ENCODE results near the gene FAM227B. TPM values are rescaled to one million over a fixed set of nuclear protein-coding genes. Genes with fewer than 3 reads are reported as not detected.
A peak's percentile ranks its signal among the peaks of the same experiment; 100 is the strongest.
"Not testable (repeated sequence)": the region's sequence is repeated elsewhere in the genome, so short reads cannot be mapped to it uniquely, and the experiment has no call there.

Gene FAM227B
- total and polyA plus RNA-seq, 2 donors (not counting 1 experiment from before 2014, with no cell fraction given) = 2.7 to 9.7 TPM

- H3K4me1 ChIP-seq (ENCODE audit: control insufficient read depth, extremely low read depth, insufficient read depth, low read length); H3K27me3 ChIP-seq (ENCODE audit: control insufficient read depth, insufficient read depth, low read length); H3K36me3 ChIP-seq (ENCODE audit: control insufficient read depth, insufficient read depth, low read length); H3K79me2 ChIP-seq (ENCODE audit: control insufficient read depth, insufficient read depth, low read length); H3K9me3 ChIP-seq (ENCODE audit: control insufficient read depth, insufficient read depth, low read depth, low read length); H4K20me1 ChIP-seq (ENCODE audit: control insufficient read depth, extremely low read depth, insufficient read depth, low read length); H3K27ac ChIP-seq (ENCODE audit: insufficient read depth, low read length); H2AFZ ChIP-seq (ENCODE audit: low read length); H3K4me3 ChIP-seq (replicated peaks in 1 of 4; ENCODE audit: control extremely low read depth in 1 of 4, insufficient read depth in 1 of 4, low read depth in 3 of 4, low read length in 4 of 4); H3K9ac ChIP-seq (ENCODE audit: insufficient read depth, low read length); DNase-seq (ENCODE audit: low read depth in 2 of 2): not testable (repeated sequence)
- H3K4me2 ChIP-seq (ENCODE audit: extremely low read depth, insufficient read depth, low read length) = peak overlapping the region; percentile 26
- TF ChIP-seq, protein P1, sequence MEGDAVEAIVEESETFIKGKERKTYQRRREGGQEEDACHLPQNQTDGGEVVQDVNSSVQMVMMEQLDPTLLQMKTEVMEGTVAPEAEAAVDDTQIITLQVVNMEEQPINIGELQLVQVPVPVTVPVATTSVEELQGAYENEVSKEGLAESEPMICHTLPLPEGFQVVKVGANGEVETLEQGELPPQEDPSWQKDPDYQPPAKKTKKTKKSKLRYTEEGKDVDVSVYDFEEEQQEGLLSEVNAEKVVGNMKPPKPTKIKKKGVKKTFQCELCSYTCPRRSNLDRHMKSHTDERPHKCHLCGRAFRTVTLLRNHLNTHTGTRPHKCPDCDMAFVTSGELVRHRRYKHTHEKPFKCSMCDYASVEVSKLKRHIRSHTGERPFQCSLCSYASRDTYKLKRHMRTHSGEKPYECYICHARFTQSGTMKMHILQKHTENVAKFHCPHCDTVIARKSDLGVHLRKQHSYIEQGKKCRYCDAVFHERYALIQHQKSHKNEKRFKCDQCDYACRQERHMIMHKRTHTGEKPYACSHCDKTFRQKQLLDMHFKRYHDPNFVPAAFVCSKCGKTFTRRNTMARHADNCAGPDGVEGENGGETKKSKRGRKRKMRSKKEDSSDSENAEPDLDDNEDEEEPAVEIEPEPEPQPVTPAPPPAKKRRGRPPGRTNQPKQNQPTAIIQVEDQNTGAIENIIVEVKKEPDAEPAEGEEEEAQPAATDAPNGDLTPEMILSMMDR (conservative IDR thresholded peaks at IDR 0.05 in 1 of 2, IDR thresholded peaks at IDR 0.05 in 1 of 2; ENCODE audit: low read depth in 1 of 2, low read length in 2 of 2) = peak; percentile 18 to 26
Measured at GRCh38 chr15:49471248-49471647, 149.4 kb downstream of the FAM227B start.

- peaks cover 4% of the 10 kb centered on the region for H3K4me1 ChIP-seq (ENCODE audit: control insufficient read depth, extremely low read depth, insufficient read depth, low read length)
- H3K9ac ChIP-seq (ENCODE audit: insufficient read depth, low read length) = no peak overlapping the region
Measured at GRCh38 chr15:49468481-49468839, 152.2 kb downstream of the FAM227B start.

GRCh38 chr15:49467746-49468480 lies 152.7 kb downstream of the FAM227B start:
- H3K9ac ChIP-seq (ENCODE audit: insufficient read depth, low read length) = no peak overlapping the region
- peaks cover 22% of the 10 kb centered on the region for H3K79me2 ChIP-seq (ENCODE audit: control insufficient read depth, insufficient read depth, low read length)
- peaks cover 1% of the 10 kb centered on the region for H3K36me3 ChIP-seq (ENCODE audit: control insufficient read depth, insufficient read depth, low read length)
- H3K4me1 ChIP-seq (ENCODE audit: control insufficient read depth, extremely low read depth, insufficient read depth, low read length) = peaks cover 4% of the 10 kb centered on the region
- H3K9me3 ChIP-seq (ENCODE audit: control insufficient read depth, insufficient read depth, low read depth, low read length) = no peaks in the 10 kb centered on the region
- H3K27ac ChIP-seq (ENCODE audit: insufficient read depth, low read length) = no peak overlapping the region
- no peaks in the 10 kb centered on the region for H3K27me3 ChIP-seq (ENCODE audit: control insufficient read depth, insufficient read depth, low read length)
- TF ChIP-seq EZH2 (IDR thresholded peaks at IDR 0.05; ENCODE audit: low read length, missing control alignments) = no peak
- TF ChIP-seq, protein P1 (conservative IDR thresholded peaks at IDR 0.05 in 1 of 2, IDR thresholded peaks at IDR 0.05 in 1 of 2; ENCODE audit: low read depth in 1 of 2, low read length in 2 of 2) = no peak
- peak overlapping the region; percentile 0 for H3K4me2 ChIP-seq (ENCODE audit: extremely low read depth, insufficient read depth, low read length)
- no peak overlapping the region for H2AFZ ChIP-seq (ENCODE audit: low read length)
- H4K20me1 ChIP-seq (ENCODE audit: control insufficient read depth, extremely low read depth, insufficient read depth, low read length) = no peaks in the 10 kb centered on the region
- H3K4me3 ChIP-seq (replicated peaks in 1 of 4; ENCODE audit: control extremely low read depth in 1 of 4, insufficient read depth in 1 of 4, low read depth in 3 of 4, low read length in 4 of 4) = no peak overlapping the region
- peak in 1 of 2 donors; percentile 52 for DNase-seq (ENCODE audit: low read depth in 2 of 2)

More at GRCh38 chr15:49468481-49468839, 152.2 kb downstream of the FAM227B start:
- Histone ChIP-seq H3K79me2 (ENCODE audit: control insufficient read depth, insufficient read depth, low read length) (peaks cover 19% of the 10 kb centered on the region), H3K4me3 (replicated peaks in 1 of 4; ENCODE audit: control extremely low read depth in 1 of 4, insufficient read depth in 1 of 4, low read depth in 3 of 4, low read length in 4 of 4) (no peak overlapping the region), H2AFZ (ENCODE audit: low read length) (no peak overlapping the region), H3K9me3 (ENCODE audit: control insufficient read depth, insufficient read depth, low read depth, low read length) (no peaks in the 10 kb centered on the region), H4K20me1 (ENCODE audit: control insufficient read depth, extremely low read depth, insufficient read depth, low read length) (no peaks in the 10 kb centered on the region), H3K36me3 (ENCODE audit: control insufficient read depth, insufficient read depth, low read length) (peaks cover 1% of the 10 kb centered on the region), H3K27ac (ENCODE audit: insufficient read depth, low read length) (no peak overlapping the region), H3K27me3 (ENCODE audit: control insufficient read depth, insufficient read depth, low read length) (no peaks in the 10 kb centered on the region), H3K4me2 (ENCODE audit: extremely low read depth, insufficient read depth, low read length) (peak overlapping the region; percentile 18)
- DNase-seq (ENCODE audit: low read depth in 2 of 2) = peak in 1 of 2 donors; percentile 35
- TF ChIP-seq, protein P1 (conservative IDR thresholded peaks at IDR 0.05 in 1 of 2, IDR thresholded peaks at IDR 0.05 in 1 of 2; ENCODE audit: low read depth in 1 of 2, low read length in 2 of 2) = no peak
- TF ChIP-seq EZH2 (IDR thresholded peaks at IDR 0.05; ENCODE audit: low read length, missing control alignments) = no peak
